Lower leg skin (tissue), 4 donors: ENCODE measurements around the gene TTC16. TPM values are rescaled to one million over a fixed set of nuclear protein-coding genes. Genes with fewer than 3 reads are reported as not detected.
A peak's percentile ranks its signal among the peaks of the same experiment; 100 is the strongest.

Experiments
- DNase-seq, 2 donors: peaks; one replicate each; pipeline ENCODE4 v3.0.0-alpha.2; 2019; ENCODE audit warnings: low spot score in 2 of 2
- H3K4me3 ChIP-seq: fragments of 200-600 bp; sonication (generic); 2 replicates; pipeline ENCODE4 v1.5.1; 2017; ENCODE audit warnings: mild to moderate bottlenecking, low read depth; ENCODE audit not compliant: poor library complexity, severe bottlenecking
- CTCF ChIP-seq, 3 donors: fragments of 450-650 bp; IDR thresholded peaks; one replicate each; pipeline ENCODE4 v1.5.1; 2016; ENCODE audit warnings: antibody characterized with exemption in 3 of 3, mild to moderate bottlenecking in 3 of 3, moderate library complexity in 2 of 3
- POLR2A ChIP-seq, 2 donors: fragments of 450-650 bp; IDR thresholded peaks; one replicate each; pipeline ENCODE4 v1.6.1; 2016 to 2017; ENCODE audit warnings: antibody characterized with exemption in 2 of 2, mild to moderate bottlenecking in 1 of 2, moderate library complexity in 1 of 2
- WGBS, 2 donors: methylation state at CpG; one replicate each; pipeline ENCODE4 v1.1.5; 2018; 5-methylcytosine and 5-hydroxymethylcytosine counted together
- intact Hi-C: fragments of 100-400 bp; cut with DNase I; formaldehyde crosslinking; loops from one replicate; pipeline ENCODE4 v1.15.0; 2023; ENCODE audit warnings: low total_unique reads
- total RNA-seq, 4 donors: library from RNA; depleted of rRNA; stranded (reverse); fragments of >200 nt; gene quantifications; one replicate each; pipeline ENCODE4 v1.1.0, GENCODE V29; 2016

Gene TTC16
- total RNA-seq, 4 donors from 2014 or later = 0.25 TPM; not detected in 3

- H3K4me3 ChIP-seq = no peak overlapping the region
- intact Hi-C loops = loop anchor here (2.0 to 5.0 kb wide), 2 partner anchors 143 to 231 kb away; no protein-coding TSS in a partner anchor
- TF ChIP-seq POLR2A (IDR thresholded peaks at IDR 0.05) = no peak
- TF ChIP-seq CTCF (IDR thresholded peaks at IDR 0.05) = no peak
- DNase-seq = no peak
- WGBS, 2 donors = 85 to 88% methylated on average over 2 of the region's 2 CpGs
These were observed 17.7 kb downstream of the TTC16 start for GRCh38 chr9:127733614-127734013.

- no peak for TF ChIP-seq CTCF (IDR thresholded peaks at IDR 0.05)
- TF ChIP-seq POLR2A (IDR thresholded peaks at IDR 0.05) = no peak
- 50 to 51% methylated on average over 21 to 22 of the region's 22 CpGs for WGBS, 2 donors
- H3K4me3 ChIP-seq = peak overlapping the region; percentile 55
- intact Hi-C loops = loop anchor here (5.0 kb wide), 1 partner anchor 232 kb away; no protein-coding TSS in a partner anchor
- DNase-seq = no peak
These were observed 18.4 kb downstream of the TTC16 start for GRCh38 chr9:127734247-127734746.

GRCh38 chr9:127734747-127735529 lies 19.1 kb downstream of the TTC16 start, which contains the start of gene TOR2A:
Gene TOR2A (minus strand): TSS chr9:127735294. CDS start chr9:127735270, 24 bp downstream.
- peak; percentile 95 to 100 for DNase-seq
- no peak for TF ChIP-seq POLR2A (IDR thresholded peaks at IDR 0.05)
- TF ChIP-seq CTCF (IDR thresholded peaks at IDR 0.05) = peak in 2 of 3 donors; percentile 67 to 98
- intact Hi-C loops = loop anchor here (5.0 kb wide), 3 partner anchors 47 to 233 kb away; no protein-coding TSS in a partner anchor
- peak within 1 kb of the TSS; percentile 55 for H3K4me3 ChIP-seq
- WGBS, 2 donors = 0% methylated on average over 32 to 65 of the region's 76 CpGs

GRCh38 chr9:127735530-127736185 lies 19.8 kb downstream of the TTC16 start:
- TF ChIP-seq POLR2A (IDR thresholded peaks at IDR 0.05) = no peak
- no peak for TF ChIP-seq CTCF (IDR thresholded peaks at IDR 0.05)
- intact Hi-C loops = loop anchor here (5.0 kb wide), 2 partner anchors 47 to 187 kb away; no protein-coding TSS in a partner anchor
- H3K4me3 ChIP-seq = no peak overlapping the region
- WGBS, 2 donors = 28 to 36% methylated on average over 15 of the region's 15 CpGs
- DNase-seq = no peak

GRCh38 chr9:127738666-127739065 lies 22.8 kb downstream of the TTC16 start:
- TF ChIP-seq POLR2A (IDR thresholded peaks at IDR 0.05) = no peak
- TF ChIP-seq CTCF (IDR thresholded peaks at IDR 0.05) = no peak
- 87 to 88% methylated on average over 13 of the region's 13 CpGs for WGBS, 2 donors
- no peak for DNase-seq
- no peak overlapping the region for H3K4me3 ChIP-seq
- intact Hi-C loops = loop anchor here (5.0 kb wide), 2 partner anchors 44 to 184 kb away; no protein-coding TSS in a partner anchor
